Retinal pigment epithelial cell (primary cell): ENCODE data around the gene MMRN2.
A peak's percentile ranks its signal among the peaks of the same experiment; 100 is the strongest.

Source experiments
- DNase-seq: peaks from one replicate; pipeline ENCODE4 v3.0.0-alpha.2; 2010; ENCODE audit warnings: low read depth
- H3K4me3 ChIP-seq: 2 replicates; pipeline ENCODE4 v1.5.1; 2011; ENCODE audit warnings: mild to moderate bottlenecking, low read length, control low read depth, moderate library complexity
- CTCF ChIP-seq: conservative IDR thresholded peaks from 2 replicates; pipeline ENCODE4 v1.5.1; 2011; ENCODE audit warnings: low read depth, low read length, control low read depth, inconsistent platforms

The MMRN2 gene

GRCh38 chr10:86962136-86962980, 4.9 kb upstream of the MMRN2 start:
- DNase-seq, result no peak
- H3K4me3 ChIP-seq, result no peak overlapping the region
- no peak for TF ChIP-seq CTCF

- no peak overlapping the region for H3K4me3 ChIP-seq
- no peak for TF ChIP-seq CTCF
- DNase-seq, result no peak
Observed at GRCh38 chr10:86961481-86962091, 4.2 kb upstream of the MMRN2 start.

- no peak for TF ChIP-seq CTCF
- H3K4me3 ChIP-seq, result no peak overlapping the region
- no peak for DNase-seq
Observed at GRCh38 chr10:86960863-86961434, 3.5 kb upstream of the MMRN2 start.

GRCh38 chr10:86960003-86960862, 2.8 kb upstream of the MMRN2 start:
- DNase-seq, result no peak
- no peak overlapping the region for H3K4me3 ChIP-seq

GRCh38 chr10:86959737-86960002, 2.3 kb upstream of the MMRN2 start:
- DNase-seq, result no peak
- TF ChIP-seq CTCF, result no peak
- H3K4me3 ChIP-seq, result no peak overlapping the region

More at GRCh38 chr10:86960003-86960862, 2.8 kb upstream of the MMRN2 start:
- TF ChIP-seq CTCF, result peak; percentile 99

GRCh38 chr10:86958901-86959736, 1.7 kb upstream of the MMRN2 start:
- no peak for TF ChIP-seq CTCF
- DNase-seq, result no peak
- no peak overlapping the region for H3K4me3 ChIP-seq
